ENCODE data around the gene RPL32. TPM values are rescaled to one million over a fixed set of nuclear protein-coding genes. Genes with fewer than 3 reads are reported as not detected.
A peak's percentile ranks its signal among the peaks of the same experiment; 100 is the strongest.

Gene RPL32
- total and polyA plus RNA-seq, 9 of the 15 experiments (the other 6 are each of a cell fraction or from before 2014, with no cell fraction given) = 2,738 to 6,200 (median 4,286) TPM

DNA sequence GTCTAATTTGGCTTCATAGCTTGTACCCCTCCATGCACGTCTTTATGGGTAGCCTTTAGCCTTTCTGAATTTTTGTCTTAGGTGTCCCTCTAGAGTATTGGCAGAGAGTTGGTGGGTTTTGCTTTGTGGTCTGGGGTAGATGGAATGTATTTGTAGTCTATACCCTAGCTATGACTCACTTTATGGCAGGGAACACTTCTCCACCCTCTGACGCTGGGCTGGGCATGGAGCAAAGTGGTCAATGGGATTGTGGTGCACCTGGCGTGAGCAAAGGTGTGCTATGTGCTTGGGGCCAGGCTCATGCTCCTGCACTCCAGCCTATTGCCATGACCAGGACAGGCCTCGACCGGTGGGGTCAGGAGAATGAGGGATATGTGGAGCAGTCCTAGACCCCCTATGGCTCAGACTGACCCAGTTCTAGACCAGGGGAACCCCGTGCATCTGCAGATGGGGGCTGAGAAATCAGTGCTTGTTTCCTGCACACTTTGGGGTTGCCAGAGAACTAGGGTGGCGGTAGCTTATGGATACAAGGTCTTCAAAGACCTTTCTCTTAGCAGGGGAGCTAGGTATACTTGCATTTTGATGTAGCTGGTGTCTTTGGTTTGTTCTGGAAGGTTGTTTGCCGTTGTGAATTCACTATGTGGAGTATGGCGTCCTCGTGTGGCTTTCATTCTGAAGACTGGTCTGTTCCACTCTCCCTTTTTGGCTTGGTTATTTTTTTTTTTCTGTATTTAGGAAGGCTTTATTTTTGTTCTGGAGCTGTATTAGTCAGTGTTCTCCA is 49.4 kb upstream of the RPL32 start:
- DNase-seq (ENCODE audit: extremely low read depth in 1 of 4, low spot score in 3 of 4) = peak in 1 of 4 experiments; percentile 56
- intact Hi-C loops (cut with micrococcal nuclease) = loop anchor here (1.0 to 5.0 kb wide), 6 partner anchors 22 to 751 kb away; partner anchors contain the start of gene TSEN2
- peaks cover 17 to 29% of the 10 kb centered on the region in 2 experiments; a peak in 4 of 5 replicates for H3K4me1 ChIP-seq (replicated peaks in 1 of 2; ENCODE audit: control insufficient read depth in 2 of 2, insufficient read depth in 2 of 2, low read length in 2 of 2)
- H3K9me3 ChIP-seq (replicated peaks; ENCODE audit: control insufficient read depth, insufficient read depth, low read depth, low read length) = no peaks in the 10 kb centered on the region
- no peaks in the 10 kb centered on the region for H3K27me3 ChIP-seq (ENCODE audit: control insufficient read depth in 2 of 2, insufficient read depth in 2 of 2, low read length in 2 of 2)
- in situ Hi-C loops (cut with MboI) = loop anchor here (25.0 kb wide), 1 partner anchor 753 kb away; no protein-coding TSS in a partner anchor
- H4K20me1 ChIP-seq (replicated peaks; ENCODE audit: control insufficient read depth, insufficient read depth, low read length) = peaks cover 4% of the 10 kb centered on the region; the same call in 1 of the 2 replicates
- peak; percentile 69 for FAIRE-seq
- peak overlapping the region in 1 of 2 experiments; percentile 46; a peak in 1 of 4 replicates for H3K9ac ChIP-seq (ENCODE audit: insufficient read depth in 1 of 2, low read depth in 2 of 2, low read length in 2 of 2)
- H3K4me3 ChIP-seq = no peak overlapping the region
- ATAC-seq = peak; percentile 70
- ChIA-PET POLR2A (interaction anchor here (0.5 to 1.0 kb wide), 4 partner anchors 18 to 59 kb away, joined by 3 to 5 read pairs (median 4); no protein-coding TSS in a partner anchor), CTCF (ENCODE audit: low intra/inter-chr PET ratio) (interaction anchor here (0.6 to 2.8 kb wide), 6 partner anchors 22 to 907 kb away, joined by 3 to 42 read pairs (median 5); no protein-coding TSS in a partner anchor)
- no peak overlapping the region for H3K4me2 ChIP-seq (ENCODE audit: insufficient read depth, low read length)
- H3K9me1 ChIP-seq (ENCODE audit: control insufficient read depth, insufficient read depth, low read length) = no peaks in the 10 kb centered on the region
- H3K27ac ChIP-seq (ENCODE audit: extremely low read depth, low read depth, low read length) = no peak overlapping the region
- WGBS (ENCODE audit: insufficient coverage, low coverage, missing lambda C conversion rate) = 53% methylated on average over 10 of the region's 10 CpGs
- H3K36me3 ChIP-seq (ENCODE audit: control insufficient read depth, insufficient read depth, low read length) = no peaks in the 10 kb centered on the region
- H3K79me2 ChIP-seq (ENCODE audit: control insufficient read depth, insufficient read depth, low read length) = no peaks in the 10 kb centered on the region
- BruUV-seq (replicated peaks) = no TSS peak
- H2AFZ ChIP-seq (ENCODE audit: low read depth, low read length) = peak overlapping the region; percentile 88
- TF ChIP-seq RAD21 (CRISPR knock-in tag; conservative IDR thresholded peaks at IDR 0.05 in 1 of 2, IDR thresholded peaks at IDR 0.05 in 1 of 2) (peak; percentile 56 to 83), SMC3 (conservative IDR thresholded peaks at IDR 0.05; ENCODE audit: insufficient read depth, low read depth, low read length) (peak; percentile 48; the same call in 1 of the 2 replicates)
- TF ChIP-seq, protein P1, sequence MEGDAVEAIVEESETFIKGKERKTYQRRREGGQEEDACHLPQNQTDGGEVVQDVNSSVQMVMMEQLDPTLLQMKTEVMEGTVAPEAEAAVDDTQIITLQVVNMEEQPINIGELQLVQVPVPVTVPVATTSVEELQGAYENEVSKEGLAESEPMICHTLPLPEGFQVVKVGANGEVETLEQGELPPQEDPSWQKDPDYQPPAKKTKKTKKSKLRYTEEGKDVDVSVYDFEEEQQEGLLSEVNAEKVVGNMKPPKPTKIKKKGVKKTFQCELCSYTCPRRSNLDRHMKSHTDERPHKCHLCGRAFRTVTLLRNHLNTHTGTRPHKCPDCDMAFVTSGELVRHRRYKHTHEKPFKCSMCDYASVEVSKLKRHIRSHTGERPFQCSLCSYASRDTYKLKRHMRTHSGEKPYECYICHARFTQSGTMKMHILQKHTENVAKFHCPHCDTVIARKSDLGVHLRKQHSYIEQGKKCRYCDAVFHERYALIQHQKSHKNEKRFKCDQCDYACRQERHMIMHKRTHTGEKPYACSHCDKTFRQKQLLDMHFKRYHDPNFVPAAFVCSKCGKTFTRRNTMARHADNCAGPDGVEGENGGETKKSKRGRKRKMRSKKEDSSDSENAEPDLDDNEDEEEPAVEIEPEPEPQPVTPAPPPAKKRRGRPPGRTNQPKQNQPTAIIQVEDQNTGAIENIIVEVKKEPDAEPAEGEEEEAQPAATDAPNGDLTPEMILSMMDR (IDR thresholded peaks at IDR 0.05 in 2 of 3, conservative IDR thresholded peaks at IDR 0.05 in 1 of 3; ENCODE audit: insufficient read depth in 2 of 3, low read depth in 1 of 3, low read length in 3 of 3) = peak; percentile 59 to 83 (median 60); a peak in 5 of 6 replicates
- TF ChIP-seq, protein P2, sequence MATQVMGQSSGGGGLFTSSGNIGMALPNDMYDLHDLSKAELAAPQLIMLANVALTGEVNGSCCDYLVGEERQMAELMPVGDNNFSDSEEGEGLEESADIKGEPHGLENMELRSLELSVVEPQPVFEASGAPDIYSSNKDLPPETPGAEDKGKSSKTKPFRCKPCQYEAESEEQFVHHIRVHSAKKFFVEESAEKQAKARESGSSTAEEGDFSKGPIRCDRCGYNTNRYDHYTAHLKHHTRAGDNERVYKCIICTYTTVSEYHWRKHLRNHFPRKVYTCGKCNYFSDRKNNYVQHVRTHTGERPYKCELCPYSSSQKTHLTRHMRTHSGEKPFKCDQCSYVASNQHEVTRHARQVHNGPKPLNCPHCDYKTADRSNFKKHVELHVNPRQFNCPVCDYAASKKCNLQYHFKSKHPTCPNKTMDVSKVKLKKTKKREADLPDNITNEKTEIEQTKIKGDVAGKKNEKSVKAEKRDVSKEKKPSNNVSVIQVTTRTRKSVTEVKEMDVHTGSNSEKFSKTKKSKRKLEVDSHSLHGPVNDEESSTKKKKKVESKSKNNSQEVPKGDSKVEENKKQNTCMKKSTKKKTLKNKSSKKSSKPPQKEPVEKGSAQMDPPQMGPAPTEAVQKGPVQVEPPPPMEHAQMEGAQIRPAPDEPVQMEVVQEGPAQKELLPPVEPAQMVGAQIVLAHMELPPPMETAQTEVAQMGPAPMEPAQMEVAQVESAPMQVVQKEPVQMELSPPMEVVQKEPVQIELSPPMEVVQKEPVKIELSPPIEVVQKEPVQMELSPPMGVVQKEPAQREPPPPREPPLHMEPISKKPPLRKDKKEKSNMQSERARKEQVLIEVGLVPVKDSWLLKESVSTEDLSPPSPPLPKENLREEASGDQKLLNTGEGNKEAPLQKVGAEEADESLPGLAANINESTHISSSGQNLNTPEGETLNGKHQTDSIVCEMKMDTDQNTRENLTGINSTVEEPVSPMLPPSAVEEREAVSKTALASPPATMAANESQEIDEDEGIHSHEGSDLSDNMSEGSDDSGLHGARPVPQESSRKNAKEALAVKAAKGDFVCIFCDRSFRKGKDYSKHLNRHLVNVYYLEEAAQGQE (IDR thresholded peaks at IDR 0.05; ENCODE audit: borderline replicate concordance) = peak; percentile 84
- TF ChIP-seq, protein P2 (CRISPR knock-in tag; IDR thresholded peaks at IDR 0.05; ENCODE audit: low read depth) = no peak
- TF ChIP-seq, protein P3, sequence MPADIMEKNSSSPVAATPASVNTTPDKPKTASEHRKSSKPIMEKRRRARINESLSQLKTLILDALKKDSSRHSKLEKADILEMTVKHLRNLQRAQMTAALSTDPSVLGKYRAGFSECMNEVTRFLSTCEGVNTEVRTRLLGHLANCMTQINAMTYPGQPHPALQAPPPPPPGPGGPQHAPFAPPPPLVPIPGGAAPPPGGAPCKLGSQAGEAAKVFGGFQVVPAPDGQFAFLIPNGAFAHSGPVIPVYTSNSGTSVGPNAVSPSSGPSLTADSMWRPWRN (IDR thresholded peaks at IDR 0.05; ENCODE audit: low read depth) = no peak
